Measurements from ENCODE around the gene APLNR.

The APLNR gene

GRCh38 chr11:57276169-57276970, 39.3 kb upstream of the APLNR start:
- TF ChIP-seq CTCF (IDR thresholded peaks at IDR 0.05), result no peak

- no peak for TF ChIP-seq CTCF (IDR thresholded peaks at IDR 0.05)
Observed at GRCh38 chr11:57275582-57275981, 38.5 kb upstream of the APLNR start.

GRCh38 chr11:57274904-57275498, 38.0 kb upstream of the APLNR start:
- no peak for TF ChIP-seq CTCF (IDR thresholded peaks at IDR 0.05)

- no peak for TF ChIP-seq CTCF (IDR thresholded peaks at IDR 0.05)
Observed at GRCh38 chr11:57273448-57274058, 36.5 kb upstream of the APLNR start.

GRCh38 chr11:57269571-57270021, 32.5 kb upstream of the APLNR start:
- no peak for TF ChIP-seq CTCF (IDR thresholded peaks at IDR 0.05)

- no peak for TF ChIP-seq CTCF (IDR thresholded peaks at IDR 0.05)
Observed at GRCh38 chr11:57266157-57266556, 29.1 kb upstream of the APLNR start.

- no peak for TF ChIP-seq CTCF (IDR thresholded peaks at IDR 0.05)
Observed at GRCh38 chr11:57263351-57263750, 26.3 kb upstream of the APLNR start.
